DOHH2 (cell line): ENCODE results near the gene MEA1.

Source experiments
- EZH2phosphoT487 ChIP-seq: fragments of 200-600 bp; sonication (generic); IDR thresholded peaks from 2 replicates; pipeline ENCODE4 v1.6.1; 2017; ENCODE audit warnings: borderline replicate concordance, mild to moderate bottlenecking, antibody characterized with exemption, low read length, moderate library complexity, mixed read lengths
- TF ChIP-seq, protein P1 (sequence below): fragments of 200-600 bp; sonication (generic); IDR thresholded peaks from one replicate; pipeline ENCODE4 v1.5.1; 2014; ENCODE audit warnings: antibody characterized with exemption, mild to moderate bottlenecking, low read depth, low read length; ENCODE audit not compliant: poor library complexity, severe bottlenecking

- TF ChIP-seq, protein P1, sequence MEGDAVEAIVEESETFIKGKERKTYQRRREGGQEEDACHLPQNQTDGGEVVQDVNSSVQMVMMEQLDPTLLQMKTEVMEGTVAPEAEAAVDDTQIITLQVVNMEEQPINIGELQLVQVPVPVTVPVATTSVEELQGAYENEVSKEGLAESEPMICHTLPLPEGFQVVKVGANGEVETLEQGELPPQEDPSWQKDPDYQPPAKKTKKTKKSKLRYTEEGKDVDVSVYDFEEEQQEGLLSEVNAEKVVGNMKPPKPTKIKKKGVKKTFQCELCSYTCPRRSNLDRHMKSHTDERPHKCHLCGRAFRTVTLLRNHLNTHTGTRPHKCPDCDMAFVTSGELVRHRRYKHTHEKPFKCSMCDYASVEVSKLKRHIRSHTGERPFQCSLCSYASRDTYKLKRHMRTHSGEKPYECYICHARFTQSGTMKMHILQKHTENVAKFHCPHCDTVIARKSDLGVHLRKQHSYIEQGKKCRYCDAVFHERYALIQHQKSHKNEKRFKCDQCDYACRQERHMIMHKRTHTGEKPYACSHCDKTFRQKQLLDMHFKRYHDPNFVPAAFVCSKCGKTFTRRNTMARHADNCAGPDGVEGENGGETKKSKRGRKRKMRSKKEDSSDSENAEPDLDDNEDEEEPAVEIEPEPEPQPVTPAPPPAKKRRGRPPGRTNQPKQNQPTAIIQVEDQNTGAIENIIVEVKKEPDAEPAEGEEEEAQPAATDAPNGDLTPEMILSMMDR: no peak
- no peak for TF ChIP-seq EZH2phosphoT487
These were observed 39.8 kb downstream of the MEA1 start for GRCh38 chr6:42973926-42974325.
